Measurements from ENCODE around the gene TEAD1. TPM values are rescaled to one million over a fixed set of nuclear protein-coding genes. Genes with fewer than 3 reads are reported as not detected.

Gene TEAD1
- total RNA-seq, 2 donors from 2014 or later = 76.4 to 94.4 TPM

DNA sequence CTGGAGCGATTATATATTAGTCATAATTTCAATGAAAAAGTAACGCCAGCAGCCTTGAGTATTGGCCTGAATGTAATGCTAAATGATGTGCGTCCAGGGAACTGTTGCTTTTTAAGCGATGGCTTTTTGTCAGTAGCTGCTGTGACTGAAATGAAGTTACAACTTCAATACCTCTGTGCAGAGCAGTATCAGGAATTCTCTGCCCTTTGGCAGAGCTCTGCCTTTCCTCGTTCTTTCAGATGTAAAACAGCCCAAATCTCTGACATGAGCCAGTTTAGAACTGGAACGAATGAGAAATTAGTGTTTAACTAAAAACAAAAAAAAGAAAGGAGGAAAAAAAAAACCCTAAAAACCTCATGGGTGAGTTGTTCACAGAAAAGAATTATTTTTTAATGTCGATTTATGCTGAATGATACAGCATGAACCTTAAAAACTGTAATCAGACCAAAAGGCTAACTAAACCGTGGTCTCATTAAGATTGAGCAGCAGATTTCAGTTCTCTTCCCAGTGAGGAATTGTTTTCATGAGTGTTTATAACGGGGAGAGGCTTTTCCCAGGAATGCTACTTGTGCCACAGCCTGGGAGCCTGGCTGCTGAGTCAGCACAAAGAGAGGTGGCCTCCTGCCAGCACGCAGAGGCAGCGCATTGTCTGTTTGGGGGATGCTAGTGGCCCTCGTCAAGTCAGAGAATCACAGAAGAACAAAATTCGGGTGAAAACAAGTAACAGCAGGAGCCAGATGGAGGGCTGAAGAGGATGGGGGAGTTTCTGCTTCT lies 188.7 kb downstream of the TEAD1 start:
- Mint-ChIP-seq H3K27me3 (ENCODE audit: insufficient read depth) (no peaks in the 10 kb centered on the region), H3K9me3 (no peaks in the 10 kb centered on the region), H3K36me3 (ENCODE audit: low read depth) (no peaks in the 10 kb centered on the region), H3K4me3 (peak overlapping the region; percentile 49), H3K4me1 (peaks cover 56% of the 10 kb centered on the region), H3K27ac (peak overlapping the region; percentile 98)
- Histone ChIP-seq H3K27me3 (ENCODE audit: control insufficient read depth, insufficient read depth, low read length, poor library complexity, severe bottlenecking) (no peaks in the 10 kb centered on the region), H3K9me3 (ENCODE audit: control insufficient read depth, low read length) (no peaks in the 10 kb centered on the region), H3K9ac (ENCODE audit: extremely low read depth, low read length, poor library complexity, severe bottlenecking) (peak overlapping the region; percentile 78), H3K4me3 (ENCODE audit: low read length) (no peak overlapping the region), H3K27ac (ENCODE audit: low read depth, low read length) (peak overlapping the region; percentile 98), H3K4me1 (ENCODE audit: control insufficient read depth, insufficient read depth, low read length) (peaks cover 39% of the 10 kb centered on the region), H3K36me3 (ENCODE audit: control insufficient read depth, insufficient read depth, low read length) (peaks cover 27% of the 10 kb centered on the region)
- TF ChIP-seq, protein P1, sequence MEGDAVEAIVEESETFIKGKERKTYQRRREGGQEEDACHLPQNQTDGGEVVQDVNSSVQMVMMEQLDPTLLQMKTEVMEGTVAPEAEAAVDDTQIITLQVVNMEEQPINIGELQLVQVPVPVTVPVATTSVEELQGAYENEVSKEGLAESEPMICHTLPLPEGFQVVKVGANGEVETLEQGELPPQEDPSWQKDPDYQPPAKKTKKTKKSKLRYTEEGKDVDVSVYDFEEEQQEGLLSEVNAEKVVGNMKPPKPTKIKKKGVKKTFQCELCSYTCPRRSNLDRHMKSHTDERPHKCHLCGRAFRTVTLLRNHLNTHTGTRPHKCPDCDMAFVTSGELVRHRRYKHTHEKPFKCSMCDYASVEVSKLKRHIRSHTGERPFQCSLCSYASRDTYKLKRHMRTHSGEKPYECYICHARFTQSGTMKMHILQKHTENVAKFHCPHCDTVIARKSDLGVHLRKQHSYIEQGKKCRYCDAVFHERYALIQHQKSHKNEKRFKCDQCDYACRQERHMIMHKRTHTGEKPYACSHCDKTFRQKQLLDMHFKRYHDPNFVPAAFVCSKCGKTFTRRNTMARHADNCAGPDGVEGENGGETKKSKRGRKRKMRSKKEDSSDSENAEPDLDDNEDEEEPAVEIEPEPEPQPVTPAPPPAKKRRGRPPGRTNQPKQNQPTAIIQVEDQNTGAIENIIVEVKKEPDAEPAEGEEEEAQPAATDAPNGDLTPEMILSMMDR (conservative IDR thresholded peaks at IDR 0.05) = no peak
- WGBS, 2 experiments (ENCODE audit: insufficient coverage in 1 of 2, insufficient read length in 1 of 2) = 27 to 36% methylated on average over 11 to 13 of the region's 13 CpGs
- DNase-seq = peak; percentile 90

DNA sequence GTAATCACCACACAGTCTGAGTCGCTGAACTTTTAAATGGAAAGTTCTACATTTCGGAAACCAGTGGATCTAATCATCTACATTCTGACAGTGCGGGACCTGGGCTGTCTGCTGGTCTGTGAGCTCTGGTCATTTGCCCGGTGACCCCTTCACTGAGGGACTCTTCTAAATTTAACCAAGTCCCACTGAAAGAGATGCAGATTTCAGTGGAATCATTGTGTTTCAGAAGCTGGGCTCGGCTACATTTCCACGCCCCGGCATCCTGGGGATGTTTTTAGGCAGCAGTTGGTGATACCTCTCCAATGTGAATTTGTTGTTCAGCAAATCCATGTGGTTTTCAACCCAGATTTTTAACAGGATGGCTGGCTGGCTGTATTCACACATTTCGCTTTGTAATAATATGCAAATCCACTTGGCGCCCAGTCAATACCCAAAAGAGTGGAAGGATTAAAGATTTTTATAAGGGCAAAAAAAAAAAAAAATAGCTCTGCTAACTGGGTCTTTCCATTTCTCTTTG lies 189.4 kb downstream of the TEAD1 start:
- Histone ChIP-seq H3K9ac (ENCODE audit: extremely low read depth, low read length, poor library complexity, severe bottlenecking) (peak overlapping the region; percentile 78), H3K36me3 (ENCODE audit: control insufficient read depth, insufficient read depth, low read length) (peaks cover 27% of the 10 kb centered on the region), H3K4me1 (ENCODE audit: control insufficient read depth, insufficient read depth, low read length) (peaks cover 43% of the 10 kb centered on the region), H3K4me3 (ENCODE audit: low read length) (no peak overlapping the region), H3K27ac (ENCODE audit: low read depth, low read length) (peak overlapping the region; percentile 98), H3K27me3 (ENCODE audit: control insufficient read depth, insufficient read depth, low read length, poor library complexity, severe bottlenecking) (no peaks in the 10 kb centered on the region), H3K9me3 (ENCODE audit: control insufficient read depth, low read length) (no peaks in the 10 kb centered on the region)
- no peaks in the 10 kb centered on the region for H3K36me3 Mint-ChIP-seq (ENCODE audit: low read depth)
- H3K4me3 Mint-ChIP-seq = peak overlapping the region; percentile 49
- H3K27me3 Mint-ChIP-seq (ENCODE audit: insufficient read depth) = no peaks in the 10 kb centered on the region
- H3K27ac Mint-ChIP-seq = peak overlapping the region; percentile 98
- TF ChIP-seq, protein P1 (conservative IDR thresholded peaks at IDR 0.05) = no peak
- peak; percentile 68 for DNase-seq
- peaks cover 61% of the 10 kb centered on the region for H3K4me1 Mint-ChIP-seq
- no peaks in the 10 kb centered on the region for H3K9me3 Mint-ChIP-seq
- WGBS, 2 experiments (ENCODE audit: insufficient coverage in 1 of 2, insufficient read length in 1 of 2) = 41 to 49% methylated on average over 9 of the region's 9 CpGs

DNA sequence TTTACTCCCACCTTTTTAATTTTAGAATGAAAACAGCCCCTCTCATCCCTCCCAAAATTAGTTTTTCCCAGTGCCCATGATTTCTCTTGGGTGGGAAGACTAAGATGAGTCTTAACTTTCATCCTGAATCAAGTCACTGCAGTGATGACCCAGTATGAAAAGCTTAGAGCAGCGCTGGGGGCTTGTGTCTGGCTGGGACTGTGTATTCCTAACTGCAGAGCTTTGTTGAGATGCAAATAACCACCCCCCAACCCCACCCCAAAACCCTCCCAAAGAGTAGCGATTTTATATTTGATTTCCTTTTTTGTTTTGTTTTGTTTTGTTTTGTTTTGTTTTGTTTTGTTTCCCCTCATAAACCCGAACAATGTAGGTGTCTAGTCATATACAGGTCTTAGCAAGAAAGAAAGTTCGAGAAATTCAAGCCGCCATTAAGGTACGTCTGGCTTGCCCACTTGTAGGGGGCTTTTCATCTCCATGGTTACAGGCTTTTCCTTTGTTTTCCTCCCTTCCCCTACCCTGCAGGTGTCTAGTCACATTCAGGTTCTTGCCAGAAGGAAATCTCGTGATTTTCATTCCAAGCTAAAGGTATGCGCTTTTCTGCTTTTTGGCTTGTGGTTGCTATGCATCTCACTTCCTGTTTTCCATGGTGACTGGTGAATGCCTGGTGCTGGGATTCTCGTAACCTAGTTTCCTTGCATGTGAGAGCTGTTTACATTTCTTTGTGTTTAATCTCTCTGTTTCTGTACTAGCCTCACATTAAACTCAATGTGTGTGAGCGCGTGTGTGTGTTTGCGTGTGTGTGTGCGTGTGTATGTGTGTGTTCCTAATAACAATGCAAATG lies 190.3 kb downstream of the TEAD1 start:
- Mint-ChIP-seq H3K27ac (peak overlapping the region; percentile 98), H3K36me3 (ENCODE audit: low read depth) (no peaks in the 10 kb centered on the region), H3K4me1 (peaks cover 60% of the 10 kb centered on the region), H3K27me3 (ENCODE audit: insufficient read depth) (no peaks in the 10 kb centered on the region), H3K9me3 (no peaks in the 10 kb centered on the region), H3K4me3 (peak overlapping the region; percentile 49)
- WGBS, 2 experiments (ENCODE audit: insufficient coverage in 1 of 2, insufficient read length in 1 of 2) = 15 to 22% methylated on average over 4 to 12 of the region's 13 CpGs
- DNase-seq = peak; percentile 90
- Histone ChIP-seq H3K27me3 (ENCODE audit: control insufficient read depth, insufficient read depth, low read length, poor library complexity, severe bottlenecking) (no peaks in the 10 kb centered on the region), H3K36me3 (ENCODE audit: control insufficient read depth, insufficient read depth, low read length) (peaks cover 27% of the 10 kb centered on the region), H3K4me3 (ENCODE audit: low read length) (peak overlapping the region; percentile 64), H3K9me3 (ENCODE audit: control insufficient read depth, low read length) (no peaks in the 10 kb centered on the region), H3K9ac (ENCODE audit: extremely low read depth, low read length, poor library complexity, severe bottlenecking) (peak overlapping the region; percentile 78), H3K4me1 (ENCODE audit: control insufficient read depth, insufficient read depth, low read length) (peaks cover 43% of the 10 kb centered on the region), H3K27ac (ENCODE audit: low read depth, low read length) (peak overlapping the region; percentile 98)
- TF ChIP-seq, protein P1 (conservative IDR thresholded peaks at IDR 0.05) = no peak
